Measurements from ENCODE around the gene ACACB. TPM values are rescaled to one million over a fixed set of nuclear protein-coding genes. Genes with fewer than 3 reads are reported as not detected.

The ACACB gene
- total RNA-seq: 130 TPM

GRCh38 chr12:109115758-109116610 is at the start of gene ACACB:
Gene ACACB (plus strand): TSS chr12:109116587. CDS start chr12:109139406, 22,819 bp downstream.
- Histone ChIP-seq H3K36me3 (no peaks in the 10 kb centered on the region), H3K27me3 (no peaks in the 10 kb centered on the region), H3K27ac (peak within 1 kb of the TSS; percentile 65), H3K4me1 (peaks cover 54% of the 10 kb centered on the region), H3K4me3 (no peak within 1 kb of the TSS), H3K9me3 (no peaks in the 10 kb centered on the region)
- intact Hi-C loops (cut with DNase I): no loop called here
- TF ChIP-seq POLR2A (IDR thresholded peaks at IDR 0.05) (no peak), POLR2AphosphoS5 (IDR thresholded peaks at IDR 0.05; ENCODE audit: insufficient read depth in 1 of 2, low read depth in 1 of 2) (peak; percentile 64 to 75)
- TF ChIP-seq, protein P1, sequence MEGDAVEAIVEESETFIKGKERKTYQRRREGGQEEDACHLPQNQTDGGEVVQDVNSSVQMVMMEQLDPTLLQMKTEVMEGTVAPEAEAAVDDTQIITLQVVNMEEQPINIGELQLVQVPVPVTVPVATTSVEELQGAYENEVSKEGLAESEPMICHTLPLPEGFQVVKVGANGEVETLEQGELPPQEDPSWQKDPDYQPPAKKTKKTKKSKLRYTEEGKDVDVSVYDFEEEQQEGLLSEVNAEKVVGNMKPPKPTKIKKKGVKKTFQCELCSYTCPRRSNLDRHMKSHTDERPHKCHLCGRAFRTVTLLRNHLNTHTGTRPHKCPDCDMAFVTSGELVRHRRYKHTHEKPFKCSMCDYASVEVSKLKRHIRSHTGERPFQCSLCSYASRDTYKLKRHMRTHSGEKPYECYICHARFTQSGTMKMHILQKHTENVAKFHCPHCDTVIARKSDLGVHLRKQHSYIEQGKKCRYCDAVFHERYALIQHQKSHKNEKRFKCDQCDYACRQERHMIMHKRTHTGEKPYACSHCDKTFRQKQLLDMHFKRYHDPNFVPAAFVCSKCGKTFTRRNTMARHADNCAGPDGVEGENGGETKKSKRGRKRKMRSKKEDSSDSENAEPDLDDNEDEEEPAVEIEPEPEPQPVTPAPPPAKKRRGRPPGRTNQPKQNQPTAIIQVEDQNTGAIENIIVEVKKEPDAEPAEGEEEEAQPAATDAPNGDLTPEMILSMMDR (IDR thresholded peaks at IDR 0.05): no peak
- DNase-seq (ENCODE audit: extremely low spot score in 2 of 2): no peak

DNA sequence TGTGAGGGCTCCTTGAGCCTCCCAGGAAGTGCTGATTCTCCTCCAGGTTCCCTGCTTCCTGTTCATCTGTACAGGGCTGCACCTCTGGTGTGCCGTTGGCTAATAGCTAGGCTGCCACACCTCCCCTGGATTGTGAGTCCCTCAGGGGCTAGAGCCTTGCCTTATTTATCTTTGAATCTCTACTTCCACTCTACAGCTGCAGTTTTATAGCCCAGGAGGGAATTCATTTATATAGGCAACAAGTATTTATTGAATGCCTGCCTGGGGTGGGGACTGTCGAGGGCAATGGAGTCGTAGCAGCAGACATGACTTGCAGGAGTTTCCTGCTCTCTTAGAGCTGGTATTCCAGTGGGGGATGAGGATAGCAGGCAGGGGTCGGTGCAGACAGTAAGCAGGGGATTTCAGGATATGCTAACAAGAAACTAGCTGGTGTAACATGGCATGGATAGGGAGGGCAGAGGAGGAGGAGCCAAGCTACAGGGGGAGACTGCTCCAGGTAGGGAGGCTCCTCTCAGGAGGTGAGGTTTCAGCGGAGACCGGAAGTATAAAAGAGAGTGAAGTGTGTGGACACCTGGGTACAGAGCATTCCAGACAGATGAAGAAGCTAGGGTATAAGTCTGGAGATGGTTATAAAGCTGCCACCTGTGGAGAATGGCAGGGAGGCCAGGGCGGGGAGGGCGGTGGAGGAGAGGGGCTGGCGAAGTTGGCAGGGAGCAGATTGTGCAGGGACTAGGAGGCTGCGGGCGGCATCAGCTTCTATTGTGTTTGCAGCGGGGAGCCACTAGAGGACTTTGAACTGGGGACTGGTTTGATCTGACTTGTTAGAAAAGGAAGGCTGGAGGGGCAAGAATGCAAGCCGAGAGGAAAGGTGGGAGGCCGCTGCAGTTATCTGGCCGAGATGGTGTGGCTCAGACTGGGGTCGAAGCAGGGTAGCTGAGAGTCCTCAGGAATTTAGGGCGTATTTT is 46.8 kb upstream of the ACACB start:
- TF ChIP-seq POLR2AphosphoS5 (IDR thresholded peaks at IDR 0.05; ENCODE audit: insufficient read depth in 1 of 2, low read depth in 1 of 2): no peak
- TF ChIP-seq POLR2A (IDR thresholded peaks at IDR 0.05): no peak
- TF ChIP-seq, protein P1 (IDR thresholded peaks at IDR 0.05): no peak
- Histone ChIP-seq H3K36me3 (peaks cover 2 to 49% of the 10 kb centered on the region in 2 donors), H3K27ac (no peak overlapping the region), H3K4me3 (no peak overlapping the region), H3K9me3 (no peaks in the 10 kb centered on the region), H3K27me3 (no peaks in the 10 kb centered on the region), H3K4me1 (no peaks in the 10 kb centered on the region)
- peak in 1 of 2 donors; percentile 67 for DNase-seq (ENCODE audit: extremely low spot score in 2 of 2)
- intact Hi-C loops (cut with DNase I): no loop called here

DNA sequence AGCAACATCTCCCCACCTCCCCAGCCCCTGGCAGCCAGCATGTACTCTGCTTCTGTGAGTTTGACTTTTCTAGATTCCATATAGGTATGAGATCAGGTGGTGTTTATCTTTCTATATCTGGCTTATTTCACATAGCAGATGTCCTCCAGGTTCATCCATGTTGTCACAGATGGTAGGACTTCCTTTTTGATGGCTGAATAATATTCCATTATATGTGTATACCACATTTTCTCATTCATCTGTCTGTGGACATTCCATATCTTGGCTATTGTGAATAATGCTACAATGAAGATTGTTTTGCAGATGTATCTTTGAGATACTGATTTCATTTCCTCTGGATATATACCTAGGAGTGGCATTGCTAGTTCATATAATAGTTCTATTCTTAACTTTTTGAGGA is 41.5 kb upstream of the ACACB start:
- DNase-seq (ENCODE audit: extremely low spot score in 2 of 2): peak in 1 of 2 donors; percentile 16
- Histone ChIP-seq H3K4me3 (no peak overlapping the region), H3K9me3 (no peaks in the 10 kb centered on the region), H3K4me1 (no peaks in the 10 kb centered on the region), H3K27me3 (no peaks in the 10 kb centered on the region), H3K36me3 (peaks cover 0 to 49% of the 10 kb centered on the region in 2 donors), H3K27ac (no peak overlapping the region)
- TF ChIP-seq, protein P1 (IDR thresholded peaks at IDR 0.05): no peak
- no peak for TF ChIP-seq POLR2A (IDR thresholded peaks at IDR 0.05)
- no peak for TF ChIP-seq POLR2AphosphoS5 (IDR thresholded peaks at IDR 0.05; ENCODE audit: insufficient read depth in 1 of 2, low read depth in 1 of 2)
- intact Hi-C loops (cut with DNase I): no loop called here

DNA sequence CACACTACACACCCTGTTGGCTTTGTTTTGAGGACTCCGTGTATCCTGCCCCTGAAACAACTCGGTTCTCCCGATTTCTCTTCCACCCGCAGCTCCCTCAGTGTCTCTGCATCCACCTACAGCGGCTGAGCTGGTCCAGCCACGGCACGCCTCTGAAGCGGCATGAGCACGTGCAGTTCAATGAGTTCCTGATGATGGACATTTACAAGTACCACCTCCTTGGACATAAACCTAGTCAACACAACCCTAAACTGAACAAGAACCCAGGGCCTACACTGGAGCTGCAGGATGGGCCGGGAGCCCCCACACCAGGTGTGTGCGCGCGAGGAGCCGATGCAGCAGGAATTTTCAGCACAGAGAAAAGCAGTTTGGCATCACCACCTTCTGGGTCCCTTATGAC is 33.6 kb upstream of the ACACB start:
- Histone ChIP-seq H3K9me3 (no peaks in the 10 kb centered on the region), H3K4me1 (no peaks in the 10 kb centered on the region), H3K27me3 (no peaks in the 10 kb centered on the region), H3K36me3 (peaks cover 0 to 73% of the 10 kb centered on the region in 2 donors), H3K4me3 (no peak overlapping the region), H3K27ac (no peak overlapping the region)
- intact Hi-C loops (cut with DNase I): no loop called here
- DNase-seq (ENCODE audit: extremely low spot score in 2 of 2): no peak
- TF ChIP-seq POLR2AphosphoS5 (IDR thresholded peaks at IDR 0.05; ENCODE audit: insufficient read depth in 1 of 2, low read depth in 1 of 2) (no peak), POLR2A (IDR thresholded peaks at IDR 0.05) (no peak)
- TF ChIP-seq, protein P1 (IDR thresholded peaks at IDR 0.05): no peak

Data from vagina (tissue), 2 donors.